Epithelial cell of proximal tubule (primary cell): ENCODE results near the gene WASF3. TPM values are rescaled to one million over a fixed set of nuclear protein-coding genes. Genes with fewer than 3 reads are reported as not detected.

Source experiments
- DNase-seq: peaks from one replicate; pipeline ENCODE4 v3.0.0-alpha.2; 2011; ENCODE audit warnings: low read depth
- H3K4me3 ChIP-seq: 2 replicates; pipeline ENCODE4 v1.5.1; 2011; ENCODE audit warnings: low read depth, mild to moderate bottlenecking, low read length
- total RNA-seq: library from RNA; depleted of rRNA; stranded (reverse); fragments of >200 nt; gene quantifications from 2 replicates; pipeline ENCODE4 v1.2.3, GENCODE V29; 2015
- TF ChIP-seq, protein P1 (sequence below): conservative IDR thresholded peaks from 2 replicates; pipeline ENCODE4 v1.5.1; 2012; ENCODE audit warnings: low read depth, mild to moderate bottlenecking, low read length

Gene WASF3
- total RNA-seq, 1 donor from 2014 or later: 3.8 TPM

DNA sequence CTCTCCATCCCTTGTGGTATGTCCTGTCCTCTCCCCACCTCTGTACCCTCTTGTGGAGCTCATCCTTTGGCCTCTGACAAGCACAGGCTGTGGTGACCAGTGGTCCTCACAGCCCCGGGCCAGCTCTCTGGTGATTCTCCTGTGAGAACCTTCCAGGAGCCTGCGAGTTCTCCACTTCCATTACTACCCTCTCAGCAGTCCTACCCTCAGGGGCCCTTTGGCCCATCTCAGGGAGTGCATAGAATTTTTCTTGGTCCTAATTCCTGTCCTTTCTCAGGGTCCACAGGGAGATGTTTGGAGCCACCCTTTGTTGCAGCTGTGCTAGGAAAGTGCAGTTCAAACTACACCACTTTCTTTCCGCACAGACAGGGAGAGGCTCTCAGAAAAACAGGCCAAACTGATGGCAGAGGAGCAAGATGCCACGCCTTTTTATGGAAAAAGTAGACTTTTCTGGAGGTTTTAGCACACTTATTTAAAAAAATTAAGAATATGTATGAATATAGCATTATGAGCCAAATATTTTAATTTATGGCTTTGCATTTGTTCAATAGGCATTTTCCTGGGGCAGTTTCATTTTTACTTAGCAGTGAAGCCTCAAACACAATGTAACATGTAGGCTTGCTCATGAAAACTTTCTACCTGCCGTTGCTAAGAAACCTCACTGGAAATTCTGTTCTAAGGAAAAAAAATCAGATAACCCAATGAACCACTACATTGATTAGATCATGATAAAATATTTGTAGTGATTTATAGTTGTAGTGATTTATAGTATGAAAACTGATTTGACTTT is 111.1 kb downstream of the WASF3 start:
- TF ChIP-seq, protein P1, sequence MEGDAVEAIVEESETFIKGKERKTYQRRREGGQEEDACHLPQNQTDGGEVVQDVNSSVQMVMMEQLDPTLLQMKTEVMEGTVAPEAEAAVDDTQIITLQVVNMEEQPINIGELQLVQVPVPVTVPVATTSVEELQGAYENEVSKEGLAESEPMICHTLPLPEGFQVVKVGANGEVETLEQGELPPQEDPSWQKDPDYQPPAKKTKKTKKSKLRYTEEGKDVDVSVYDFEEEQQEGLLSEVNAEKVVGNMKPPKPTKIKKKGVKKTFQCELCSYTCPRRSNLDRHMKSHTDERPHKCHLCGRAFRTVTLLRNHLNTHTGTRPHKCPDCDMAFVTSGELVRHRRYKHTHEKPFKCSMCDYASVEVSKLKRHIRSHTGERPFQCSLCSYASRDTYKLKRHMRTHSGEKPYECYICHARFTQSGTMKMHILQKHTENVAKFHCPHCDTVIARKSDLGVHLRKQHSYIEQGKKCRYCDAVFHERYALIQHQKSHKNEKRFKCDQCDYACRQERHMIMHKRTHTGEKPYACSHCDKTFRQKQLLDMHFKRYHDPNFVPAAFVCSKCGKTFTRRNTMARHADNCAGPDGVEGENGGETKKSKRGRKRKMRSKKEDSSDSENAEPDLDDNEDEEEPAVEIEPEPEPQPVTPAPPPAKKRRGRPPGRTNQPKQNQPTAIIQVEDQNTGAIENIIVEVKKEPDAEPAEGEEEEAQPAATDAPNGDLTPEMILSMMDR: no peak
- DNase-seq: no peak
- H3K4me3 ChIP-seq: no peak overlapping the region

DNA sequence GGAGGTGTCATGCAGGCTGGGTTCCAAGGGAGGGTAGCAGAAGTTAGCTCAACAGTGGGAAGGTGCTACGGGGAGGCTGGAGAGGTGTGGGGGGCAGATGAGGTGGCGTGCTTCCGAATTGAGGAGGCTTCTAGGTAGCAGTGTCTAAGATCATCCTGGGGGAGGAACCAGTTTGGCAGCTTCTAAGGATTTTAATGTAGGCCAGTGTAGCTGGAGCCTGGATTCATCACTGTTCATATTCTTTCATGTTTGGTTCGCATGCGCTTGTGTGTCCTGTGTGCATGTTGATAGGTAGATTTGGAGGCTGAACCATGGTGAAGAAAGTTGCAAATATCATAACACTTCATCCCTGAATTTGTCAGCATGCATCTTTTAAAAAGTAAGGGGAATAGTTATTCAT is 116.4 kb downstream of the WASF3 start:
- TF ChIP-seq, protein P1: no peak
- no peak for DNase-seq
- no peak overlapping the region for H3K4me3 ChIP-seq

DNA sequence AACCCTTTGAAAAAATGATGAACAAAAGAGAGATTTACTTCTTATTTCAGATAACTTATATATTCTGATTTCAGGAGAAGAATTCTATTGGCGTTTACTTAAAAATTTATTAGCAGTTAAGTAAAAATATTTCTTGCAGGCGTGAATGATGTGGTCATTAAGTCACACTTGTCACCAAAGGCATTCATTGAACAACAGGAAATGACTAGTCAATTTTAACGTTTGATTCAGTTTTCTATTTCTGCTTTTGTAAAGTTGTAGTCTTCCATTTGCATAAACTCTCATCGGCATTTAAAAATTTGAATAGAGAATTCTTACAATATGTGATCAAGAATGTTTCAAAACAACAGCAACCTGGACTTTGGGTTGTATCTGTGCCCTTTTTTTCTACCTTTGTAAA is 119.7 kb downstream of the WASF3 start:
- TF ChIP-seq, protein P1: no peak

DNA sequence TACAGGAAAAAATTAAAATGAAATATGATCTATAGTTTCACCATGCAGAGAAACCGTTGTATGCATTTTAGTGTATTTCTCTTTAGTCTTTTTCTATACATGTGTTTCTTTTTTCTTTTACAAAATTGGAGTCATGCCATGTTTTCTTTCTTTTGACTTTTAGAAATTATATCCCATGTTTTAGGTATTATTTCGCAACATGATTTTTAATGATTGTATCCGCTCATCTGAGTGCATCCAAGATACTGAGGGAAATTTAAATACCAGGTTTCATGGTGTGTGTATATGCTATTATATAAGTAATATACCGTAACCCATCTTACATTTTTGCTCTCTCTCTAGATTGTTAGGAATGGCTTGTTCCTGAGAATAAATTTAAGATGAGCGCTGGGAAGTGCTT is 120.8 kb downstream of the WASF3 start:
- TF ChIP-seq, protein P1: no peak
- DNase-seq: no peak
- H3K4me3 ChIP-seq: no peak overlapping the region

More for the DNA sequence above, 119.7 kb downstream of the WASF3 start:
- no peak for DNase-seq
- no peak overlapping the region for H3K4me3 ChIP-seq

DNA sequence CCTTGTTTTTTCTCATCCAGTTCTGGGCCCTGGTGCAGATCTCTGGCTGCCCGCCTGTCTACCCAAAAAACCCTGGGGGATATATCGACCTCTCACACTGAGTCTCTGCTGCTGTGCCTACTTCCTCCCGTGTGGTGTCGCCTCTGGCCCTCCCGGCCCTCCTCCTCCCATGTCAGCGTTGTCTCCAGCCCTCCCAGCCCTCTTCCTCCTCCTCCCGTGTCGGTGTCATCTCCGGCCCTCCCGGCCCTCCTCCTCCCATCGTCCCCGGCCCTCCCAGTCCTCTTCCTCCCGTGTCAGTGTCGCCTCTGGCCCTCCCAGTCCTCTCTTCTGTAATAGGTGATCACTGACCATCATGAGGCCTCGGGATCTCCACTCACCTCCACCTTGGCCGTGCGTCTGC is 121.3 kb downstream of the WASF3 start:
- no peak overlapping the region for H3K4me3 ChIP-seq
- DNase-seq: no peak
- TF ChIP-seq, protein P1: no peak

DNA sequence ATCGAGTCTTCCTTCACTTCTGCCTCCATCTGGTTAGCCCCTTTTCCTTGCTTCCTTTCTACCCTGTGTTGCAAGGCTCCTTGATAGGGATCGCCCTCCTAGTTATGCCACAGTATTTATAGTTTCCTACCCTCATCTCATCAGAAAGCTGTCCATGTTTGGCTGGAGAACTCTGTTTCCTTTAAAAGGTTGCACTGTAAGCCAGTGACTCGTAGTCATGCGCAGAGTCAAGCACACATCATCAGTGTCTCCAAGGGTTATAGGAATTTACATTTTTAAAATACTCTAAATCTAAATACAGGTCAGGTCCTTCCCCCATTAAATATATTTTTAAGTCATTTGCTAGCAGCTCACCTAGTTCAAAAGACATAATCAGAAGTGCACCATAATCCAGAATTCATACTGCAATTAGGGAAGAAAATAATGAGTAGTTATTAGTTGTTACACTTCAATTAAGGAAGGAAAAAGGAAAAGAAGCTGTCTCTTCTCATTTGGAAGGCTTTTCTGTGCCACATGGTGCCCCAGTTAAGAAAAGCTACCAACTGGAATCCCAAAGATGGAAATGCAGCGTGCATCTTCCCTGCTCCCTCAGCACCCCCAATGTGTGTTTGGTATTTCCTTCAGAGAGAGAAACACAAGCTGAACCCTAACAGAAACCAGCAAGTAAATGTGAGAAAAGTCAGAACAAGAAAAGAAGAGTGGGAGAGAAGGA is 122.1 kb downstream of the WASF3 start:
- peak; percentile 30 for DNase-seq
- H3K4me3 ChIP-seq: no peak overlapping the region
- TF ChIP-seq, protein P1: no peak

DNA sequence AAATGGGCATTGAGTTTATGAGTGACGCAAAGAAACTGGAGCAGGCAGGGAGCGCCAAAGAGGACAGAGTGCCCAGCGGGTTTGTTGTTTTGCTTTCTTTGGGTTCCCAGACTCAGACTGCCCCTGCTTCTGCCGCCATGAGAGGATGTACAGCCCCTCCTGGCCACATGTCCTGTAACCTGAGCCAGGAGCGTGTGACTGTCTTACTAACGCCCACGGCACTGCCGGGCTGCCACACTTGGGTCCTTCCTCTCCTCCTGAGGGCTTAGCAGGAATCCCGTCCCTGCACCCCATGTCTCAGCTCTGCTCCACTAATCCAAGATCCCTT is 122.6 kb downstream of the WASF3 start:
- TF ChIP-seq, protein P1: no peak
- no peak overlapping the region for H3K4me3 ChIP-seq
- no peak for DNase-seq
